Muscle of arm (tissue), 12 donors: ENCODE measurements around the gene LILRB4. TPM values are rescaled to one million over a fixed set of nuclear protein-coding genes. Genes with fewer than 3 reads are reported as not detected.
"Not testable (repeated sequence)": the region's sequence is repeated elsewhere in the genome, so short reads cannot be mapped to it uniquely, and the experiment has no call there.

ENCODE experiments used
- DNase-seq: peaks from one replicate; pipeline ENCODE4 v3.0.0-alpha.2; 2013
- polyA plus RNA-seq, 12 donors: library from polyadenylated mRNA; unstranded; fragments of 120-200 nt; gene quantifications; one replicate each; pipeline ENCODE4 v1.2.1, GENCODE V29; 2013; ENCODE audit not compliant: insufficient read length in 12 of 12

The LILRB4 gene
- polyA plus RNA-seq, 12 donors, result 0.49 to 3.2 (median 0.91) TPM; not detected in 2

DNA sequence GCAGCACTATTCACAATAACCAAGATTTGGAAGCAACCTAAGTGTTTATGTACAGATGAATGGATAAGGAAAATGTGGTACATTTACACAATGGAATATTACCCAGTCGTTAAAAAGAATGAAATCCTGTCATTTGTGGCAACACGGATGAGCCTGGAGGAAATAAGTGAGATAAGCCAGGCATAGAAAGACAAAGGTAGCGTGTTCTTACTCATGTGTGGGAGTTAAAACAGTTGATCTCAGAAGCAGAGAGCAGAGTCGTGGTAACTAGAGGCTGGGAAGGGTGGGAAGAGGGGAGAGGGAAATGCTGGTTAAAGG, 29.5 kb downstream of the LILRB4 start:
- no peak for DNase-seq

DNA sequence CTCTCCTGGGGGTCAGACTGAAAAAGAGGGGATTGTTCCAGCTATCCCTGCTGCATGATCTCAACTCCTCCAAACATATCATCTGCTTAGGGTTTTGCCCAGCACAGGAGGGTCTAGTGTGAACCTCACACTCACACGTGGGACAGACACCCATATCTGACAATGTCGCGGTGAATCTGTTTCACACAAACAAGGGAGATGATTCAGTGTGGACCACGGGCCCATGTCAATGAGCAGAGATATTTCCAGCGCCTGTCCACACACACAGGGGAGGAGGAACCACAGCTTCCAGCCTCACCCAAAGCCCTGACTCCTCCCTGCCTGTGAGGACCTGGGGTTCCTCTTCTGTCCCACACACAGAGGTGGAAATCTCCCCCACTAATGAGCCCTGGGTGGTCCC, 31.9 kb downstream of the LILRB4 start:
- no peak for DNase-seq

DNA sequence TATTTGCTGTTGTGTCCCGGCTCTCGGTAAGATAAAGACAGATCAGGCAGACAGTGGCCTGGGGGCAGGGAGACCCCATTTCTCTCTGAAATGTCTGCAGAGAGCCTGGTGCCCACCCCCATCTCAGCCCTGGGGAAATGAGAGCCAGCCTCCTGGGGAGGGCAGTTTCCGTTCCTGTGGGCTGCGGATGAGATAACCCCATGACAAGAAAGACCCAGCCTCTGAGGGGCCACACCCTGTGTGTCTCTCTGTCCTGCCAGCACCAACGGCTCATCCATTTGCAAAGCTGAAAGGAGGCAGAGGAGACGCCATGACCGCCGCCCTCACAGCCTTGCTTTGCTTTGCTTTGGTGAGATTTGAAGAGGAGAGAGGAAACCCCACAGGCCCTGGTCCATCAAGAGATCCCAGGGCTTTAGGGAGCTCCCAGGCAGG, 33.3 kb downstream of the LILRB4 start:
- DNase-seq, result no peak

DNA sequence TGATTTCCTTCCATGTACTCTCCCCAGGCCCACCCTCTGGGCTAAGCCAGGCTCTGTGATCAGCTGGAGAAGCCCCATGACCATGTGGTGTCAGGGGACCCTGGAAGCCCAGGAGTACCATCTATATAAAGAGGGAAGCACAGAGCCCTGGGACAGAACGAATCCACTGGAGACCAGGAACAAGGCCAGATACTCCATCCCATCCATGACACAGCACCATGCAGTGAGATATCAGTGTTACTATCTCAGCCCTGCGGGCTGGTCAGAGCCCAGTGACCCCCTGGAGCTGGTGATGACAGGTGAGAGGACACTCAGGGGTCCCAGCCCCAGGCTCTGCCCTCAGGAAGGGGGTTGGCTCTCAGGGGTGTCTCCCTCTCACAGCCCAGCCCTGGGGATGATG, 34.0 kb downstream of the LILRB4 start:
- DNase-seq, result no peak

DNA sequence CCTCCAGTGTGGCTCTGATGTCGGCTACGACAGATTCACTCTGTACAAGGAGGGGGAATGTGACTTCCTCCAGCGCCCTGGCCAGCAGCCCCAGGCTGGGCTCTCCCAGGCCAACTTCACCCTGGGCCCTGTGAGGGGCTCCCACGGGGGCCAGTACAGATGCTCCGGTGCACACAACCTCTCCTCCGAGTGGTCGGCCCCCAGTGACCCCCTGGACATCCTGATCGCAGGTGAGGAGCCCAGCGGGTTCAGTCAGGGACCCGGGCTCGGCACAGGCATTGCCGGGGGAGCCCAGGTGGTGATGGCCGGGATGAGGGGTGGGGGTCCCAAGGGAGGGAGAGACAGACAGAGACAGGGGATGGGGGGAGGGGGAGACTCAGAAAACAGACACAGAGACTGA, 34.9 kb downstream of the LILRB4 start:
- DNase-seq, result not testable (repeated sequence)

DNA sequence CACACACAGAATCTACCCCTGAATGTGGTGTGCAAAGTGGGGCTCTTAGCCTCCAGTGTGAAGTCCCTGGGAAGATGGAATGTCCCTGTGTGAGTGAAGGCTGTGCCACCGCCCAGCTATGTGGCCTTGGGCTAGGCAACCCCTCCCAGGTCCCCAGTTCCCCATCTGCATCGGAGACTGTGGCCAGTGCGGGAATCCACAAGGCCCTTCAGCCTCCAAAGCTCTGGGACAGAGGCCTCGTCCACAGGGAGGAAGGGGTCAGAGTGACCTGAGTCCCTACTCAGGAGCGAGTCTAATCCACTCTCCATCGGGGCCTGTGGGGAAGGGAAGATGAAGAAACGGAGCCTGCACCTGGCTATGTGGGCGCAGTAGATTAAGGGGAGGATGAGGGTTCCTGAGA, 42.1 kb downstream of the LILRB4 start:
- DNase-seq, result no peak

DNA sequence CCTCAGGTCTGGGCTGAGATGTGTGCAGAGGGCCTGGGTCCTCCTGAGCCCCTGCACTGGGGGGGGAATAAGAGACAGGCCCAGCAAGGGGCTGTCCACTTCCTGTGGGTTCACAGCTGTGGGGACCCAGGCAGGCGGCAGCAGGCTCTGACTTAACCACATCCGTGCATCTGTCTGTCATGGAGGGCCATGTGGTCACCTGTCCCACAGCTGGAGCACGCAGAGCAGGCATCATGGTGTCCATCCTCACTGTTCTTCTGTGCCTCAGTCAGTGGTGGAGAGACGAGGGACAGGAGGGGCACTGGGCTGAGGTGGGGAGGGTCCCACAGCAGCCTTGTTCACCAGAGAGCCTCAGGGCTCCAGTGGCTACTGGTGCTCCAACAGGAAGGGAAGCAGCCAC, 45.2 kb downstream of the LILRB4 start:
- no peak for DNase-seq

DNA sequence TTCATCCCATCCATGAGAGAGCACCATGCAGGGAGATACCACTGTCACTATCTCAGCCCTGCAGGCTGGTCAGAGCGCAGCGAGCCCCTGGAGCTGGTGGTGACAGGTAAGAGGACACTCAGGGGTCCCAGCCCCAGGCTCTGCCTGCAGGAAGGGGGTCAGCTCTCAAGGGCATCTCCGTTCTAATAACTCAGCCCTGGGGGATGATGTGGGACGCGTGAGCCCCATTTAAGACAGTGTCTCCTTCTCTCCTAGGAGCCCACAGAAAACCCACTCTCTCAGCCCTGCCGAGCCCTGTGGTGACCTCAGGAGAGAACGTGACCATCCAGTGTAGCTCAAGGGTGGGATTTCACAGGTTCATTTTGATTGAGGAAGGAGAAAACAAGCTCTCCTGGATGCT, 46.0 kb downstream of the LILRB4 start:
- DNase-seq, result no peak

DNA sequence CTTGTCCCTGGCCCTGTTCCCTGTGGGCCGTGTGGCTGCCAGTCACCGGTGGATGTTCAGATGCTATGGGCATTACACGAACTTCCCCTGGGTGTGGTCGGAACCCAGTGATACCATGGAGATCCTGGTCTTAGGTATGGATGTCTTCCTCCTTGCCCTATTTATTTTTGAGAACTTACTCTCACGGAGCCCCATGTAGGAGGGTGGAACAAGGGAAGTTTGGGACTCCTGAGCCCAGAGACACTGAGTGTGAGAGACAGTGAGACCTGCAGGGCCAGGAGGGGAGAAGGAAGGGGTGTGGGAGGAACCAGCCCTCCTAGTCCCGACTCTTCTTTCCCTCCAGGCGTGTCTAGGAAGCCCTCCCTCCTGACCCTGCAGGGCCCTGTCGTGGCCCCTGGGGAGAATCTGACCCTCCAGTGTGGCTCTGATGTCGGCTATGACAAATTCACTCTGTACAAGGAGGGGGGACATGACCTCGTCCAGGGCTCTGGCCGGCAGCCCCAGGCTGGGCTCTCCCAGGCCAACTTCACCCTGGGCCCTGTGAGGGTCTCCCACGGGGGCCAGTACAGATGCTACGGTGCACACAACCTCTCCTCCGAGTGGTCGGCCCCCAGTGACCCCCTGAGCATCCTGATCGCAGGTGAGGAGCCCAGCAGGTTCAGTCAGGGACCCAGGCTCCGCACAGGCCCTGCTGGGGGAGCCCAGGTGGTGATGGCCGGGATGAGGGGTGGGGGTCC, 46.6 kb downstream of the LILRB4 start:
- DNase-seq, result no peak

DNA sequence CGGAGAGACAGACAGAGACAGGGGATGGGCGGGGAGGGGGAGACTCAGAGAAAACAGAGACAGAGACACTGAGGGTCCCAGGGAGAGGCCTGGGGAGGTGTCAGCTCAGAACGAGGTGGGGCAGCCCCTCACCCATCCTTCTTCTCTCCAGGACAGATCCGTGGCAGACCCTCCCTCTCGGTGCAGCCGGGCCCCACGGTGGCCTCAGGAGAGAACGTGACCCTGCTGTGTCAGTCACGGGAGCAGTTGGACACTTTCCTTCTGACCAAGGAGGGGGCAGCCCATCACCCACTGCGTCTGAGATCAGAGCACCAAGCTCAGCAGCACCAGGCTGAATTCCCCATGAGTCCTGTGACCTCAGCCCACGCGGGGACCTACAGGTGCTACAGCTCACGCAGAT, 47.2 kb downstream of the LILRB4 start:
- not testable (repeated sequence) for DNase-seq

Other genes with a start within 250 kb of the LILRB4 start
- 10 to 100 TPM in 1 of 12 donors, 1 to 10 TPM in 9, not detected in 2; 2.7 to 11.7 (median 3.7) TPM for gene TTYH1, start 247.5 kb upstream of the LILRB4 start, polyA plus RNA-seq
- 100 to 1,000 TPM in 5 of 12 donors, 10 to 100 TPM in 7; 54.1 to 332 (median 92.4) TPM for gene LENG8, start 213.8 kb upstream of the LILRB4 start, polyA plus RNA-seq
- 1 to 10 TPM in 9 of 12 donors, under 1 TPM in 1, not detected in 2; 0.75 to 2.7 (median 1.5) TPM for gene LENG9, start 199.2 kb upstream of the LILRB4 start, polyA plus RNA-seq
- 10 to 100 TPM in 11 of 12 donors, not detected in 1; 15.8 to 57.2 (median 29.4) TPM for gene CDC42EP5, start 189.7 kb upstream of the LILRB4 start, polyA plus RNA-seq
- gene LAIR2, start 160.2 kb upstream of the LILRB4 start, polyA plus RNA-seq, result 1 to 10 TPM in 2 of 12 donors, under 1 TPM in 3, not detected in 7; 0.21 to 1.9 (median 0.44) TPM
- 1 to 10 TPM in 4 of 12 donors, under 1 TPM in 6, not detected in 2; 0.60 to 3.8 (median 0.93) TPM for gene LILRA2, start 89.2 kb upstream of the LILRB4 start, polyA plus RNA-seq
- 1 to 10 TPM in 1 of 12 donors, under 1 TPM in 9, not detected in 2; 0.11 to 1.7 (median 0.43) TPM for gene LILRA1, start 69.4 kb upstream of the LILRB4 start, polyA plus RNA-seq
- gene LILRB1, start 32.5 kb upstream of the LILRB4 start, polyA plus RNA-seq, result 1 to 10 TPM in 7 of 12 donors, under 1 TPM in 3, not detected in 2; 0.71 to 3.9 (median 1.1) TPM
- gene KIR3DL3, start 61.5 kb downstream of the LILRB4 start, polyA plus RNA-seq, result not detected
- gene KIR2DL3, start 75.5 kb downstream of the LILRB4 start, polyA plus RNA-seq, result not detected
- gene KIR2DL1, start 106.8 kb downstream of the LILRB4 start, polyA plus RNA-seq, result under 1 TPM in 2 of 12 donors, not detected in 10; 0.10 to 0.19 TPM
- under 1 TPM in 1 of 12 donors, not detected in 11; 0.15 TPM for gene KIR2DL4, start 140.6 kb downstream of the LILRB4 start, polyA plus RNA-seq
- under 1 TPM in 1 of 12 donors, not detected in 11; 0.12 TPM for gene KIR3DL1, start 153.5 kb downstream of the LILRB4 start, polyA plus RNA-seq
- gene KIR2DS4, start 169.7 kb downstream of the LILRB4 start, polyA plus RNA-seq, result under 1 TPM in 3 of 12 donors, not detected in 9; 0.10 to 0.20 (median 0.13) TPM
- gene KIR3DL2, start 187.5 kb downstream of the LILRB4 start, polyA plus RNA-seq, result not detected
- gene FCAR, start 211.2 kb downstream of the LILRB4 start, polyA plus RNA-seq, result 1 to 10 TPM in 1 of 12 donors, under 1 TPM in 6, not detected in 5; 0.12 to 1.3 (median 0.33) TPM
- 1 to 10 TPM in 1 of 12 donors, under 1 TPM in 6, not detected in 5; 0.08 to 1.0 (median 0.31) TPM for gene NCR1, start 243.2 kb downstream of the LILRB4 start, polyA plus RNA-seq